GM19395 (cell line): ENCODE data around the gene CEP55.
"Not testable (repeated sequence)": the region's sequence is repeated elsewhere in the genome, so short reads cannot be mapped to it uniquely, and the experiment has no call there.

Experiments used
- ATAC-seq: cut with Tn5 transposase; IDR thresholded peaks from one replicate; pipeline ENCODE4 v1.9.1; 2021; ENCODE audit warnings: mild to moderate bottlenecking, moderate library complexity; ENCODE audit not compliant: unreplicated experiment

The CEP55 gene

GRCh38 chr10:93496322-93497041 lies at the start of gene CEP55:
TSS of gene CEP55 (plus strand) at chr10:93496612. CDS start at chr10:93500052, 3,440 bp downstream.
- peak; percentile 97 for ATAC-seq

DNA sequence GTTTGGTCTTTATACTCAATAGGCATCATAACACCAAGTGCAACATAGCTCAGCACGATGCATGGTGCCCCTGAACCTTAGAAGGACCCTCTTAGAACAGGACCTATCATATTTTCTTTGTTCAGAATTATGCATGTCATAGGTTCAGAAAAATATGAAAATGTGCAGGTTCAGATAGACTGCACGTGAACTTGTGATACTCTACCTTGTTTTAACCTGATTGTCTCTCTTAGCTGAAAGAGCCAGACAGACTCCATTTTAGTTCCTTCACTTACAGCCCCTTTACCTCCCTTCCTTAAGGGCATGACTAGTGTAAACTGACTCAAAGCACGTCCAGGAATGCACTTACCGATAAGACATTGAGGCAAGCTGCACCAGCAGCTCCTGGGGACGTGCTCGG lies 49.4 kb upstream of the CEP55 start:
- no peak for ATAC-seq

- ATAC-seq = no peak
These were observed 48.4 kb upstream of the CEP55 start for GRCh38 chr10:93447970-93448369.

GRCh38 chr10:93451244-93451947 lies 45.0 kb upstream of the CEP55 start:
- no peak for ATAC-seq

GRCh38 chr10:93452143-93452542 lies 44.3 kb upstream of the CEP55 start:
- no peak for ATAC-seq

DNA sequence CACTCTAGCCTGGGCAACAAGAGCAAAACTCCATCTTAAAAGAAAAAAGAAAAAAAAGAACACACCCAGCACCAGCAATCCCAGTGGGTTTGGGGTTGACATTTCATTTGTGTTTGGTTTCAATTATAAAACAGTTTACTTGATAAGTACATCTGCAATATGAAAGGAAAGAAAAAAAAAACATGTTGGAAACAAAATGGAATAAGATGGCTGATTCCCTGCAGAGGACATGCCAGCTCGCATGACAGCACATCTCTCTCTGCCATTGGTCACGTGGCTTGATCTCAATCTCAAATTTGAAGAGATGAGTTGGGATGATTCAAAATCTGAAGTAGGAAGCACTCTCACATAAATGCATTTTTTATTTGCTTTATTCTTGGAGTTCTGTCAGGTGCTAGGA lies 42.3 kb upstream of the CEP55 start:
- no peak for ATAC-seq

- ATAC-seq = no peak
These were observed 41.7 kb upstream of the CEP55 start for GRCh38 chr10:93454736-93455135.

DNA sequence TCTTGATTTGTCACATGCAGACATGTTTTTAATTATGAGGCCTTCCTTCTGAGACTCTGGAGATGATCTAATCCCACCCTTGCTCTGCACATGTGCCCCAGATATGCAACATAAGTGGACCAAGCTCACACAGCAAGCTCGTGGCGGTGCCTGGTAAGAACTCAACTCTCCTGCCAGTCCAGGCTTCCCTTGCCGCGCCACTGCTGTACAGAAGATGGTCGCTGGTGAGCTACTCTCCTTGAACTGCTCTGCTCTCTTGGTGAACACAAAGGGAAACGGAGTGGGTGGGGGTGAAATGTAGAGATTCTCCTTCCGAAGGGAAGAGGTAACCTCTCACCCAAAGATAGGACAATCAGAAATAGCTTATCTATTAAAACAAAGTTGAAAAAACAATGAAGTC lies 39.9 kb upstream of the CEP55 start:
- no peak for ATAC-seq

DNA sequence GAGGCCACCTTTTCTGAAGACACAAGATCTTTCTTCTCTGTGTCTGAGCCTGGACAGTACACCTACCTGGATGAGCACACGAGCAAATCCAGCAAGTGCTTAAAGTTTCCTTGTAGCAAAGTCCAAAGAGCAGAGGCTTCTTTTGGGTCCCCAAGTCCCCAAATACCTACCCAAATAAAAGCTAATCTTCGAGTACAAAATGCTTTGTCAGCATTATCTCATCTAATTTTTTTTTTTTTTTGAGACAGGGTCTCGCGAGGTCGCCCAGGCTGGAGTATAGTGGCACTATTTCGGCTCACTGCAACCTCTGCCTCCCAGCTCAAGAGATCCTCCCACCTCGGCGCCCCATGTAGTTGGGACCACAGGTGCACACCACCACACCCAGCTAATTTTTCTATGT lies 38.9 kb upstream of the CEP55 start:
- ATAC-seq = no peak

DNA sequence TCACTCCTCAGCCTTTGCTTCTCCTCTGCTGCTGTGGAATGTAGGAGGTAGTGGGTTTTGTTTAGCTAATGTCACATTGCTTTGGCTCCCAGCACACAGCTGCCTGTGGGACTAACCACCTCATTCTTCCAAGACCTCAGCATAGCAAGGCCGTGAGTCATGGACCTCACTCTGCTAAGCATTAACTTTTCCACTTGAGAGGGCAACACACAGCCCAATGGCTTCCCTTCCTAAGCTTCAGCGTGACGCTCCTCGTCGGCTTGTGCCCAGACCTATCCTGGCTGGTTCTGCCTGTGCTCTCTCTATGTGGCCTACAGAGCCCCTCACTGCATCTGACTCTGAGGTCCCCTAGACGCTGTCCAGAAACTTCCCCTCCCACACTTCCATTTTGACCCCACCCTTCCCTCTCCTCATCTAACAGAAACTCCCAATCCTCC lies 37.6 kb upstream of the CEP55 start:
- ATAC-seq = no peak

DNA sequence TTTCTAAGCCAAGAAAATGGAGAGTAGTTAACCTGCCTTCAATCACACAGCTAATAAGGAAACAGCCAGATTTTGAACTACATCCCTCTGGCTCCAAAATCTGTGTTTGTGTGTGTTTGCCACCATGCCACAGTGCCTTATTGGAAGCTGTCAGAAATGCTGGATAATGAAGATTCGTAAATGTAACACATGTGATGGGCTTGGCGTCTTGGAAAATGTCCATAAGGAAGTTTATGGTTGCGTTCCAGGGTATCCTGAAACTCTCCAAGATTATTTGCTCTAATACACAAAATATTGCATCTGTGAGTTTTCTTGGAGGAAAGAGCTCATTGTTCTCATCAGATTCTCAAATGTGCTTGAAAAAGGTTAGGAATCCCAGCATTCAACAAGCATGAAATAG lies 36.9 kb upstream of the CEP55 start:
- no peak for ATAC-seq

DNA sequence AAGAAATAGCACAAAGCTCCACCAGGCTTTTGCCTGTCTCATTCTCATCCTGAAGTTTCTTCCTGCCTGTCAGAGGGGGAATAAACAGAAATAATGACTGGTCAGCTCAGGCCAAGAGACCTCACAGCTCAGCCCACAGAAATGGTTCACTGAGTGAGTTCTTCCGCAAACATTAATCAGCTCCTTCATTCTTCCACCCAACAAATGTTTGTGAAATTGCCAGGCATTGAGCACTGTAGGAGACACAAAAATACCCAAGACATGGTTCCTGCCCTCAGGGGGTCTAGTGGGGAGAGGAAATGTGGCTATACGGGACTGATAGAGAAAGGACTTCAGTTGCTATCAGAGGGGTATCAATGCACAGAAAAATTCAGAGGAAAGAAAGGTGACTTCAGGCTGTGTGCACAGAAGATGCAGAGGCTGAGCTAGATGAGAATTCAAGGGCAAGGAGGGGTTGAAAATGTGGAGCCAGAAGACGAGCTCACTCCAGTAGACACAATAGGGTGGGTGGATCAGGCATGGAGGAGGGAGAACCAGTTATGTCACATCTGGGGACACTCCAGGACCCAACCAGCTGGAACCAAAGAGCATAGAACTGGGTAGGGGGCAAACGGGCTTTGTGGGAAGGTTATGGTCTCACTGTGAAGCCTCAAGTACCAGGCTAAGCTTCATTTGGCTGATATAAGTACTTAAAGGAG lies 35.2 kb upstream of the CEP55 start:
- ATAC-seq = no peak

- no peak for ATAC-seq
These were observed 34.6 kb upstream of the CEP55 start for GRCh38 chr10:93461807-93462178.

- no peak for ATAC-seq
These were observed 34.0 kb upstream of the CEP55 start for GRCh38 chr10:93462371-93462770.

GRCh38 chr10:93462881-93463280 lies 33.5 kb upstream of the CEP55 start:
- no peak for ATAC-seq

DNA sequence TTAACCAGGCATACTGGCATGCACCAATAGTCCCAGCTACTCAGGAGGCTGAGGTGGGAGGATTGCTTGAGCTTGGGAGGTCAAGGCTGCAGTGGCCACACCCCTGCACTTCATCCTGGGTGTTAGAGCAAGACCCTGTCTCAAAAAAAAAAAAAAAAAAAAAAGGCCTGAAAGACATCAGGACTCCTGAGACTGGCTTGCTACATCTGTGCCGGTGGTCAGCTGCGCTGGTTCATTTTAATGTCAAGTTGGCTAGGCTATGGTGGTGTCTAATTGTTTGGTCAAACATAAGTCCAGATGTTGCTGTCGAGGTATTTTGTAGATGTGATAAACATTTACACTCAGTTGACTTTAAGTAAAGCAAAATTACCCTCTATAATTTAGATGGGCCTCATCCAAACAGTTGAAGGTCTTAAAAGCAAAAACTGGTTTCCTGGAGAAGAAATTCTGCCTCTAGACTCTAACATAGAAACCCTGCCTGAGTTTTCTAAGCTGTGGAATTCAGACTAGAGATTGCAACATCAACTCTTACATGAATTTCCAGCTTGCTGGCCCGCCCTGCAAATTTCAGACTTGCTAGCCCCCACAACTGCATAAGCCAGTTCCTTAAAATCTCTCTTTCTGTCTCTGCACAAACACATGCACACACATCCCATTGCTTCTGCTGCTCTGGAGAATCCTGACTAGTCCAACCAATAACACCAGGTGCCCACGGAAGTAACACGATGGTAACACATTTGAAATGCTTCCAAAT lies 32.5 kb upstream of the CEP55 start:
- ATAC-seq = no peak

GRCh38 chr10:93464776-93465388 lies 31.5 kb upstream of the CEP55 start:
- no peak for ATAC-seq

DNA sequence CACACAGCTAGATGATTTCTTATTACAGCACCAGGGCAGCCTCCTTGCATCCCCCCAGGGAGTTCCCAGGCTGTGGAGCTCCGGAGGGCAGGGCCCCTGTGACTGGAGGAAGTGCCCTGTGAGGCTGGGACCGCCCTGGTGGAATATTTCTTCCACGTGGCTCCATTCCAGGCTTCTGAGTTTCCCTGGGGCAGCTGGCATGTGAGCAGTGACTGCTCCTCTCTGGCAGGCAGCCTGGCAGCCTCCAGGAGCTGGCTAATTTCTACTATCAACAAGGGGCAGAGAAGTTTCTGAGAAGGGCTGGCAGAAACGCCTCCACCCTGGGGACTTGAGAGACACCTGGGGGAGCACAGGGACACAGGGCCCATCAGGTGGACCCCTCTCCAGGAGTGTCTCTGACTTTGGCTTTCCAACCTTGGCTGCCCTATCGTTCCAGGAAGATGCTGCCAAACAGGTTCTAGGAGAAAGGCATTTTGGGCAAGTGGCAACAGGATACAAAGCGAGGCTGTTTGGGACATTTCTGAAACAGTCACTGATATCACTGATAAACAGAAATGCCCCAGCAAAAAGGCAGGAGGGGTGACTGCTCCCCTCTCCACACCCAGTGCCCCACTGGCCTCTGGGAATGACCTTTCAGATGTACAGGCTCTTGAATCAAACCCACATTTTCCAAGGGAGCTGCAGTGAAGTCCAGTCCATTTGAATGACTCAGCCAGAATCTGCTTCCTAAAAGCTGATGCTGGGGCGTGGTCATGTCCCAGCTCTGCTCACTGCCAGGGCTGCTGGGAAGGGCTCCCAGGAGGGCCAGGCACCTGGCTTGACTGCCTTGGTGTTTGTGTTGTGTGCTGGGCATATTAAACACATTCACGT lies 30.4 kb upstream of the CEP55 start:
- no peak for ATAC-seq

DNA sequence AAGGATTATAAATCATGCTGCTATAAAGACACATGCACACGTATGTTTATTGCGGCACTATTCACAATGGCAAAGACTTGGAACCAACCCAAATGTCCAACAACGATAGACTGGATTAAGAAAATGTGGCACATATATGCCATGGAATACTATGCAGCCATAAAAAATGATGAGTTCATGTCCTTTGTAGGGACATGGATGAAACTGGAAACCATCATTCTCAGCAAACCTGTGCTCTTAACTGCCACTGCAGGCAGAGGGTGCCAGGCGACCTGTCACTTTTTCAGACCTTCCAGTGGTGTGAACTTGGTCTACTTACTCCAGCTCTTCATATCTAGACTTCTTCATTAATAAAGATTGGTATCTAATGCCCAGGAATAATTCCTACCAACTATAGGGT lies 28.8 kb upstream of the CEP55 start:
- ATAC-seq = not testable (repeated sequence)
